Nephron progenitor cell (in vitro differentiated cells): Measurements from ENCODE around the gene SEMA6B.

Source experiments
- DNase-seq: peaks from one replicate; pipeline ENCODE4 v3.0.0; 2021
- H3K27ac Mint-ChIP-seq: 2 replicates; pipeline ENCODE4 v1.8.0; 2021; ENCODE audit warnings: mild to moderate bottlenecking, moderate library complexity, mixed read lengths
- H3K27me3 Mint-ChIP-seq: 2 replicates; pipeline ENCODE4 v1.8.0; 2021; ENCODE audit warnings: mild to moderate bottlenecking, low read depth, mixed read lengths; ENCODE audit not compliant: poor library complexity
- H3K36me3 Mint-ChIP-seq: 2 replicates; pipeline ENCODE4 v1.8.0; 2021; ENCODE audit warnings: low read depth, mixed read lengths
- H3K4me1 Mint-ChIP-seq: 2 replicates; pipeline ENCODE4 v1.8.0; 2021; ENCODE audit warnings: mixed read lengths
- H3K4me3 Mint-ChIP-seq: 2 replicates; pipeline ENCODE4 v1.8.0; 2021; ENCODE audit warnings: mild to moderate bottlenecking, moderate library complexity, mixed read lengths
- H3K9me3 Mint-ChIP-seq: 2 replicates; pipeline ENCODE4 v1.8.0; 2021; ENCODE audit warnings: mild to moderate bottlenecking, moderate library complexity, mixed read lengths
- CTCF ChIP-seq: fragments of 200-600 bp; sonication (generic); IDR thresholded peaks from 2 replicates; pipeline ENCODE4 v1.5.0; 2021; ENCODE audit warnings: antibody characterized with exemption

Gene SEMA6B

DNA sequence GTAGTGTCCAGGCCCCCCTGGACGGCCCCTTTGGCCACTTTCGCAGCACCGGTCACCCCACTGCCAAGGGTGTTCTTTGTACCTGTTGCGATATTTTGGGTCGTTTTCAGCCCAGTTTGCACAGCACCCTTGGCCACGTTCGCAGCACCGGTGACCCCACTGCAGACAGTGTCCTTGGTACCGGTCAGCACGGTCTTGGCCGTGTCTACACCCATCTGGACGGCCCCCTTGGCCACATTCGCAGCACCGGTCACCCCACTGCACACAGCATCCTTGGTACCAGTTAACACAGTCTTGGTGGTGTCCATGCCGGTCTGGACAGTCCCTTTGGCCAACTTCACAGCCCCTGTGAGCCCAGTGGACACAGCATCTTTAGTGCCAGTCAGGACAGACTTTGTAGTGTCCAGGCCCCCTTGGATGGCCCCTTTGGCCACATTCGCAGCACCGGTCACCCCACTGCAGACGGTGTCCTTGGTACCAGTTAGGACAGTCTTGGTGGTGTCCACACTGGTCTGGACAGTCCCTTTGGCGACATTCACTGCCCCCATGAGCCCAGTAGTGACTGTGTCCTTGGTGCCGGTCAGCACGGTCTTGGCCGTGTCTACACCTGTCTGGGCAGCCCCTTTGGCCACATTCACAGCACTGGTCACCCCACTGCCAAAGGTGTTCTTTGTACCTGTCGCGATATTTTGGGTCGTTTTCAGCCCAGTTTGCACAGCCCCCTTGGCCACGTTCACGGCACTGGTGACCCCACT lies 48.0 kb downstream of the SEMA6B start:
- Mint-ChIP-seq H3K27me3 (peaks cover 14% of the 10 kb centered on the region), H3K4me3 (no peak overlapping the region), H3K36me3 (peaks cover 12% of the 10 kb centered on the region), H3K4me1 (no peaks in the 10 kb centered on the region), H3K9me3 (no peaks in the 10 kb centered on the region), H3K27ac (no peak overlapping the region)
- DNase-seq = no peak
- no peak for TF ChIP-seq CTCF

- Mint-ChIP-seq H3K27ac (no peak overlapping the region), H3K36me3 (peaks cover 20% of the 10 kb centered on the region), H3K27me3 (peaks cover 14% of the 10 kb centered on the region), H3K4me3 (no peak overlapping the region), H3K9me3 (no peaks in the 10 kb centered on the region), H3K4me1 (no peaks in the 10 kb centered on the region)
- no peak for TF ChIP-seq CTCF
- no peak for DNase-seq
Observed at GRCh38 chr19:4510435-4511255, 48.8 kb downstream of the SEMA6B start.

DNA sequence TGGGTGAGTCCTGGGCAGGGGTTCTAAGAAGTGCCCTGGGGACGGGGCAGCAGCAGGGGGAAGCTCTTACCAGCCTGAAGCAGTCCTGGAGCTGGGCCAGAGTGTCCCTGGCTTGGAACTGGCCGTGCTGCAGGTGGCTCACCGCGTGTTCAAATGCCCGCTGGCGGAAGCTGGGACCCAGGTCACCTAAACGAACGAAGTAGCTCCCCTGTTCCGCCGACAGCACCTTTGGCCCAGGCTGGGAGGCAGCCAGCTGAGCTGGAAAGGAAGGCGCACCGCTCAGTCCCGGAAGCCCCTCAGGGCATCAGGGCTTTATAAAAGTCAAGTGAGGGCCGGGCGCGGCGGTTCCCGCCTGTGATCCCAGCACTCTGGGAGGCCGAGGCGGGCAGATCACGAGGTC lies 50.8 kb downstream of the SEMA6B start:
- no peak for TF ChIP-seq CTCF
- H3K27ac Mint-ChIP-seq = no peak overlapping the region
- H3K4me1 Mint-ChIP-seq = no peaks in the 10 kb centered on the region
- no peaks in the 10 kb centered on the region for H3K9me3 Mint-ChIP-seq
- peaks cover 6% of the 10 kb centered on the region for H3K27me3 Mint-ChIP-seq
- no peak overlapping the region for H3K4me3 Mint-ChIP-seq
- peaks cover 26% of the 10 kb centered on the region for H3K36me3 Mint-ChIP-seq
- no peak for DNase-seq

DNA sequence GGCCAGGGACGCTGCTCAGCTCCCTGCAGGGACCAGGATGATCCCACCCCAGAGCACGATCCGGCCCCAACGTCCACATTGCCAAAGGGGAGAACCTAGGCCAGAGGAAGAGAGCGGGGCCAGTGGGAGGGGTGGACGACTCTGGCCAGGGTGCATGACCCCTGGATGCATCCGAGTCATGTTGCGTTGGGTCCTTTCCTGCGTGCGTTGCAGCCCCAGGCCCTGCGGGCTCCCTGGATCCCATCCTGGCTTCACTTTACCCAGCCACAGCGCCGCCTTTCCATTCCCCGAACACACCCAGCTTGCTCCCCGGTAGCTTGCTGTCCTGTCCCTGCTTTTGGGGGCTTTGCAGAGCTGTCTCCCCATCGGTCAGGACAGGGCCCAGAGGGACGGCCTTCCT lies 51.7 kb downstream of the SEMA6B start:
- Mint-ChIP-seq H3K9me3 (no peaks in the 10 kb centered on the region), H3K36me3 (peaks cover 26% of the 10 kb centered on the region), H3K4me3 (no peak overlapping the region), H3K27ac (peak overlapping the region; percentile 32), H3K4me1 (no peaks in the 10 kb centered on the region), H3K27me3 (peaks cover 6% of the 10 kb centered on the region)
- no peak for TF ChIP-seq CTCF
- DNase-seq = no peak

- TF ChIP-seq CTCF = no peak
- Mint-ChIP-seq H3K4me1 (no peaks in the 10 kb centered on the region), H3K36me3 (peaks cover 26% of the 10 kb centered on the region), H3K27me3 (peaks cover 6% of the 10 kb centered on the region), H3K4me3 (no peak overlapping the region), H3K27ac (no peak overlapping the region), H3K9me3 (no peaks in the 10 kb centered on the region)
- DNase-seq = no peak
Observed at GRCh38 chr19:4507150-4507452, 52.4 kb downstream of the SEMA6B start.
